ENCODE data around the gene CAMTA1.

Gene CAMTA1

DNA sequence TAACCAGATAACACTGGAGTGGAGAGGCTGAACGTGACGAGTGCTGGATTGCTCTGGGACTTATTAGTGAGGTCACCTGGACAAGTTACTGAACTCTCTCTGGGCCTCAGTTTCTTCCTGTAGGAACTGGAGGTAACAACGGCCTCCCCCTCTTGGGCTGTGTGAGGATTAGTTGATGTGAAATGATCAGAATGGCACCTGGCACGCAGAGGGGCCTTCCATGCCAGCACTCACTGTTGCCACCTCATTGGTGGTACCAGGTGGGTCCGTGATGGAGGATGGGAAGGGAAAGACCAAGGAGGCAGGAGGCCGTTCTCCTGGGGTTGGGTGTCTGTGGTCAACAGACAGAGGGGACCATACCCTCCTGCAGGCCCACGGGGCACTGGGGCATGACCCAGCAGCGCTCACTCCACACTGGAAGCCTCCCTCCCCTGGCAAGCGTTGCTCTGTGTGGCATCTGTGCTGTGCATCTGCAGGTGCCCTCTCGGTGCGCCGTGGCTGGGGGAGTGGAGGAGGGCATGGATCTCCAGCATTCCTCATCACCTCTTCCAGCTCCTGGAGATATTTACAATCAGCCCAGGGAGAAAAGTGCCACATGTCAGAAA, 636.3 kb downstream of the CAMTA1 start:
- DNase-seq (ENCODE audit: low read depth in 1 of 2, low spot score in 1 of 2) = no peak

DNA sequence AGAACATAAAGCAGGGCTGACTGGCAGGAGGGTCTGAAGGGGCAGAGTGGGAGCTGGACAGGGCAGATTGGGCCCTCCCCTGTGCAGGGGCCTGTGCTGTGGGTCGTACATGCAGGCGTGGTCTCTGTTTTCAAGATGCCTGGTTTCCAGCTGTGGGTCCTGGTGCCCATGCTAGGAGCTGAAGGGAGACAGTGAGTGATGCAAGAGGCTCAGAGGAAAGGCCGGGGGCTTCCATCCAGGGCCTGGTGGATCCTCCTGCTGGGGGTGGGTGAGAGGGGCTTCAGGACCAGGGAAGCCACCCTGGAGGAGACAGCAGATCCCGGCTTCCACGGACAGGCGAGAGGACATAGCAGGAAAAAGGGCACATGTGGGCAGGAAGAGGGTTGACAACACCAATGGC, 636.8 kb downstream of the CAMTA1 start:
- no peak for DNase-seq (ENCODE audit: low read depth in 1 of 2, low spot score in 1 of 2)

DNA sequence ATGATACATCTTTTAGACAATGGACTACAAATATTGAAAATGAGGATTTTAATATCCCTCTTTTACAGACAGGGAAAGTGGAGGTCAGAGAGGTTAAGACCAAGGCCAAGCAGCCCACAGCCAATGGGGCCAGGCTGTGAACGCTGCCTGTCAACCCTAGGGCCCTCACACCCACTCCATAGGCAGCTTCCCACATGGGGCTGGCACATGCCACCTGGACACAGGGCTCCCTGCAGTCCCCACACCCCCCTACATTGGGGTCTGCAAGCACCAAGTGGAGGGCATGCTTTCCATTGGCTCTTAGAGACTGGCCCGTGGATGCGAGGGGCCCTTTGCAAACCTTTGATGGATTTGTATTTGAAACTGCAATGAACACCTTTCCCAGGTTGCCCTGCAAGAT, 637.3 kb downstream of the CAMTA1 start:
- no peak for DNase-seq (ENCODE audit: low read depth in 1 of 2, low spot score in 1 of 2)

GRCh38 chr1:7422966-7423365, 637.7 kb downstream of the CAMTA1 start:
- no peak for DNase-seq (ENCODE audit: low read depth in 1 of 2, low spot score in 1 of 2)

DNA sequence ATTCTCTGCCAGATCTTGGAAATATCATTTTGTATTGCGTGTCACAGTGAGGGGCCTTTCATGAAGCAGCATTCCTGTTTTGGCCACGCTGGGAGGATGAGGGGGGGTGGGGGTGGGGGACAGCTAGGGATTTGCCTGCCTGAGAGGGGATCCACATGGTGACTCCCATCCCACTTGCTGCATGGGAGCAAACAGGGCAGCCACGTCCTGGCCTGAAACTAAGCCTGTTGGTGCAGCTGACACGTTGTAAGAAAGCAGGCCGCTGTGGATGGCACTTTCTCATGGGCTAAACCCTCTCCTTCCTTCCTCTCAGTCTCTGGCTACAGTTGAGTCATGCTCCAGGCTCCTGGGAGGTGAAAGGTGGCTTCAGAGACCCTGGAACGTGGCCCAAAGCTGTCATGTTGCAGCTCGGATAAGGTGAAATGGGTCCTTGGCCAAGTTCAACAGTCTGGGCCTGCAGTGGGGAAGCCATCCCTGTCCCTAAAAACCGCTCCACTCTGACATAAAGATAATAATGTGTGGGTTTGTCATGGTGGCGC, 639.2 kb downstream of the CAMTA1 start:
- DNase-seq (ENCODE audit: low read depth in 1 of 2, low spot score in 1 of 2) = no peak

DNA sequence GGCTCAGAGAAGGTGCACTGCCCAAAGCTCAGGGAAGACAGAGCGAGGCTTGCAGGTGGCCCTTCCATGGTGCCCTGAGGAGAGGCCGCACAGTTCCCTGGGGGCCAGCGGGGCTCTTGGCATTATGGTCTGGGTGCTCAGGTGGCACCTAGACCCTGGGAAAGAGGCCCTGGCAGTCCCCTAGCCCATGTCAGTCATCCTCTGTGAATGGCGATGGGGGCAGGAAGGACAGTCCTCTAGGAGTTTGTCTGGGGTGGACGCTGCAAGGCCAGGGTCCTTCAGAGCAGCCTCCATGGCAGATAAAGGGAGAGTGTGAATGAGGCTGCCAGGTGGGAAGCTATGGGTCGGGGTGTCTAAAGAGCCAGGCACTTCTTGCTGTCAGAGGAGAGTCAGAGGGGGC, 640.0 kb downstream of the CAMTA1 start:
- no peak for DNase-seq (ENCODE audit: low read depth in 1 of 2, low spot score in 1 of 2)

- no peak for DNase-seq (ENCODE audit: low read depth in 1 of 2, low spot score in 1 of 2)
These were observed 640.5 kb downstream of the CAMTA1 start for GRCh38 chr1:7425771-7426170.

DNA sequence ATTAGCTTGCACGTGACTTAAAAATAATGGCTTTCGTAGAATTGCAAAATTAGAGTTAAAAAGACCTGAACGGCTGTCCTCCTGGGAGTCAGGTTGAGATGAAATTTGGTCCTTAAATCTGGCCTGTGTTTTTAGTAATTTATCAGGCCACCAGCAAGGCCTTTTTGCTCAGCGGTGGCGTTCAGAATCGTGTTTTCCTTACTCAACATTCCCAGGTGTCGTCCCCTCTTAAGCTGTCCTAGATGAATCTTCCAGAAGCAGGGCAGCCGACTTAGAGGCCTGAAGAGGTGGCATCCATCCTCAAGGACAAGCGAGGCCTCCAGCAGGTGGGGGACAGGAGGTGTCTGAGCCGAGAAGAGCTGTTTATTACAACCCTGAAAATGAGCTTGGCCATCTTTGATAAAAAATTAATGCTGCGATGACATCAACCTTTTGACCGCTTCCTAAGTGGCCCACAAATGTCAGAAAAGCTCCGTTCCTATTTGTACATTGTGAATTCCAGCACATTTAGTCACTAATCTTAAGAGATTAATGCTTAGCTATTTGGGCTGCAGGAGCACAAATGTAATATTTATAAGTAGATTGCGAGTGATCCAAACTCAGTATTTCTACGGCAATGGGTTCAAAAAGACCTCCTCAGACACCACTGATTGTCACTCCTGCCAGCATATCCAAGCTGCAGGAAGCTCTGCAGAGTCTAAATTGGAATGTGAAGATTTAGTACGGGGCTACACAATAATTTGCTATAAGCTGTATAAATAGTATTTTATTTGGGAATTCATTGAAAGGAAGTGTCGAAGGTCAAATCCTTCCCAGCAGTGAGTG, 641.7 kb downstream of the CAMTA1 start:
- DNase-seq (ENCODE audit: low read depth in 1 of 2, low spot score in 1 of 2) = no peak

DNA sequence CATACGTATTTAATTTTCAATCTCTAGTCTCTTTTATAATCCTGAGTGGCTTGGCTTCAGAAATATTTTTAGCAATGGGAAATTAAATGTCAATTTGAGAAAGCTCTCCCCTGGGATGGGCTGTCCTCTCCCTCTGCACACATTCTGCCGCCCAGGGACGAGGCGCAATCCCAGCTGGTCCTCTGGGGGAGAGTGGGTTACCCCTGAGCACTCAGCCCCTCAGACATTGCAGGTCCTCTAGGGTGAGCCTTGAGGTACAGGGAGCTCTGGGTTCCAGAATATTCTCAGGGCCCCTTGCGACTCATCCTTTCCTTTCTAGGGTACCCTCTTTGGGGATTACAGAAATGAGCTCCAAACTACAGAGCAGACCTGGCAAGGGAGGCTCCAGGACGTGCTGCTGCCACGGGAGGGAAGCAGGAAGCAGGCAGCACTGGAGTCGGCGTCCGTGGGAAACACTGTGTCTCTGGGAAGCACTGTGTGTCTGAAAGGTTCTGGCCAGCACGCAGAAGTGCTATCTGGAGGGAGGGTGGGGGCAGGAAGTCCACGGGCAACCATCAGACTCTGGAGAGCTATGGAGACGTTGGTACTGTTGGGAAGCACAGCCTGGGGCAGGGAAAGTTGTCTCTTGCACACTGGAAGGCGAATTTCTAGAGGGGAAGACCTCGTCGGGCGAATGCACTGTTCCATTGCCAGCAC, 642.5 kb downstream of the CAMTA1 start:
- no peak for DNase-seq (ENCODE audit: low read depth in 1 of 2, low spot score in 1 of 2)

DNA sequence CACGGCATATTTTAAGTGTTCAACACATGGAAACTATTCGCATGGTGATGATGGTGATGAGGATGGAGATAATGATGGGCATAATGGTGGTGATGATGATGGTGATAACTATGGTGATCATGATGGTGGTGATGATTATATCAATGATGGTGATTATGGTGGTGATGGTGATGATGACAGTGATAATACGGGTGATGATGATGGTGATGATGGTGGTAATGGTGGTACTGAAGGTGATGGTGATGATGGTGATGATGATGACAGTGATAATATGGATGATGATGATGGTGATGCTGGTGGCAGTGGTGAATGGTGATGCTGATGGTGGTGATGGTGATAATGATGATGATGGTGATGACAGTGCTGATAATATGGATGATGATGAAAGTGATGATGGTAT, 644.0 kb downstream of the CAMTA1 start:
- DNase-seq (ENCODE audit: low read depth in 1 of 2, low spot score in 1 of 2) = no peak

- no peak for DNase-seq (ENCODE audit: low read depth in 1 of 2, low spot score in 1 of 2)
These were observed 644.9 kb downstream of the CAMTA1 start for GRCh38 chr1:7430047-7430608.

GRCh38 chr1:7430691-7431090, 645.4 kb downstream of the CAMTA1 start:
- DNase-seq (ENCODE audit: low read depth in 1 of 2, low spot score in 1 of 2) = no peak

DNA sequence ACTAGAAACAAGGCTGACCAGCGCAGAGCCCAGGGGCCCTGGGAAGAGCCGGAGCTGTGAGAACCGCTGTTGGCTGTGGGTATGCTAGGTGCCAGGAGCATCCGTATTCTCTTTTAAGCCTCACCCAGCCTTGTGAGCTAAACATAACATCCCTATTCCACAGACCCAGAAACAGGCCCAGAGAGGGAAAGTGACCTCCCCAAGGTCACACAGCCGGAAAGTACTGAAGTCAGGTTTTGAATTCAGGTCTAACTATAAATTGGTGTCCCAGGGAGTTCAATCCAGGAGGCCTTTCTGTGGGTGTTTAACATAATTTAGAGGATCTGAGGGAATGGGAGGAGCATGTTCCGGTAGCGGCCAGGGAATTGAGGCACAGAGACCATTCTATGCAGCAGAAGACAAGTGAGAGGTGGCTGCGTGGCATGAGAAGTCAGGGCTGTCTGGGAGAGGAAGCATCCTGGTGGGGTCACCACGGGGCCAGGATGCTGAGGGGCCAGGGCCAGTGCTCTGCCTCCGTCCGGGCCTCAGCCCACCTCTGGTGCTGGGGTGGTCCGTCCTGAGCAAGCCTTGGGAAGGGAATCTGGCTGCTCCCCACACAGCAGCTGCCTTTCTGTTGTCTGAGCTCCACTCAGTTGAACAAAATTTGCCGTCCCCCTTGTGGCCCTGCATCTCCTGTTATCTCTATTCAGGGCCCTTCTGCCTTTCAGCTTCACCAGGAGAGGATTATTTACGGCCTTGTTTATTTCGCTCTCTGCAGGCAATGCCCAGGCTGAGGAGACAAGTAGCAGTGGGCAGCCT, 647.0 kb downstream of the CAMTA1 start:
- no peak for DNase-seq (ENCODE audit: low read depth in 1 of 2, low spot score in 1 of 2)

GRCh38 chr1:7432900-7433380, 647.7 kb downstream of the CAMTA1 start:
- DNase-seq (ENCODE audit: low read depth in 1 of 2, low spot score in 1 of 2) = no peak

DNA sequence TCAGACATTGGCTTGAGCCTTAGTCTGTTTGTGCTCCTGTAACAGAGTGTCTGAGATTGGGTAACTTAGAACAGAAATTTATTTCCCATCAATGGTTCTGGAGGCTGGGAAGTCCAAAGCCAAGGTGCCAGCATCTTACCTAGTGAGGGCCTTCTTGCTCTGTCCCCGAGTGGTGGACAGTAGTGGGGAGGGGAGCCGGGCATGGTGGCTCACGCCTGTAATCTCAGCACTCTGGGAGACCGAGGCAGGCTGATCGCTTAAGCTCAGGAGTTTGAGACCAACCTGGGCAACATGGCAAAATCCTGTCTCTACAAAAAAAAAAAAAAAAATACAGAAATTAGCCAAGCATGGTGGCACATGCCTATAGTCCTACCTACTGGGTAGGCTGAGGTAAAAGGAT, 649.3 kb downstream of the CAMTA1 start:
- DNase-seq (ENCODE audit: low read depth in 1 of 2, low spot score in 1 of 2) = no peak

DNA sequence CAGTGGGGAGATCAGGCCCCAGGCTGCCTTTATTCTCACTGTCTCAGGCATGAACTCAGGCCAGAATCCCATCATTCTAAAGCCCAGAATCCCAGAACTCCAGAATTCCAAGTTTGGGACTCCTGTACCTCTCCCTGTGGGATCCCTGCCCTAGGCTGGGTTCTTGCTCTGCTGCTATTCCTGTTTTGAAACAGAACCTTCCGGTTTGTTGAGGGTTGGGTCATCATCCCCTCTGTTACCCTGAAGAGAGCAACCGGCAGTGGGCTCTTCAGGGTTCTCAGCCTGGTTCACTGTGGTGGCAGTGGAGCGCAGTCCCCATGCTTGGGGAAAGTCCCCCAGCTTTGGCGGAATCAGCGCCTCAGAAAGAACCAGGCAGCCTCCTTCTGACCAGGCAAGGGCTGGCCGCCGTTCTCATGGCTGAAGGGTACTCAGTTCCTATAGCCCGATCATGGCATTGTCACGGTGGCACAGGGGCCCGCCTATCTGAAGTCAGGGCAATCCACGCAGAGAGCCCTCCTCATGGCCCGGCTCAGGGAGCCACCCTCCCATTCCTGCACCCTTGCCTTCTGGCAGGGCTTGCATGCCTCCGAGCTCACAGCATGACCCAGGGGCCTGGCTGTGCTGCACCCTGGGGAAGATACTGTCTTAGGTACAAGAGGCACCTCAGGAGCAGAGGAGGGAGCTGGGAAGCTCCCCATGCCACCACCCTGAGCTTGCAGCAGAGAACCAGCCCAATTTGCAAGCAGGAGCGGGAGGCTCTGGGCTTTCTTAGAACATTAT, 650.2 kb downstream of the CAMTA1 start:
- no peak for DNase-seq (ENCODE audit: low read depth in 1 of 2, low spot score in 1 of 2)

- no peak for DNase-seq (ENCODE audit: low read depth in 1 of 2, low spot score in 1 of 2)
These were observed 651.1 kb downstream of the CAMTA1 start for GRCh38 chr1:7436056-7437005.

DNA sequence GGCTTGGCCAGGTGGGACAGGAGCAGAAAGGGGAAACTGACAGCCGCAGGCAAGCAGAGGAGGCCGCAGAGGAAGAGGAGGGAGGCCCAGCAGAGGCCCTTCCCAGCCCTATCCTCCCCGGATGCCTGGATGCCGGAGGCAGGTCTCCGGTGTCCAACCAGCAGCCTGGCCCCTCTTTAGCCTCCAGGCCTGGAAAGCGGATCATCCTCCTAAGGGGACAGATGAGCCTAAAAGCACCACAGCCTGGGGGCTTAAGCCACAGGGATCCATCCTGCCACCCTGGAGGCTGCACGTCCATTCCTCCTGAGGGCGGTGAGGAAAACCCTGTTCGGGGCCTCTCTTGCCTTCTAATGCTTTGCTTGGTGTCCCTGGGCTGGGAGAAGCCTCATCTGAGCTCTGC, 651.8 kb downstream of the CAMTA1 start:
- no peak for DNase-seq (ENCODE audit: low read depth in 1 of 2, low spot score in 1 of 2)

All from activated CD4-positive, alpha-beta T cell treated with anti-CD3 and anti-CD28 coated beads, Interleukin-2, amount 50 U/mL, for 24 hours (primary cell).